Fibroblast of villous mesenchyme (primary cell): ENCODE results near the gene KRR1. TPM values are rescaled to one million over a fixed set of nuclear protein-coding genes. Genes with fewer than 3 reads are reported as not detected.
"Not testable (repeated sequence)": the region's sequence is repeated elsewhere in the genome, so short reads cannot be mapped to it uniquely, and the experiment has no call there.

Source experiments
- DNase-seq: peaks from one replicate; pipeline ENCODE4 v3.0.0-alpha.2; 2010; ENCODE audit warnings: low read depth
- H3K4me3 ChIP-seq: 2 replicates; pipeline ENCODE4 v1.5.1; 2011; ENCODE audit warnings: low read depth, mild to moderate bottlenecking, low read length
- total RNA-seq: library from RNA; depleted of rRNA; stranded (reverse); fragments of >200 nt; gene quantifications from 2 replicates; pipeline ENCODE4 v1.2.3, GENCODE V29; 2012
- TF ChIP-seq, protein P1 (sequence below): IDR thresholded peaks from 2 replicates; pipeline ENCODE4 v1.5.1; 2012; ENCODE audit warnings: low read depth, mild to moderate bottlenecking, low read length; ENCODE audit not compliant: insufficient read depth

Gene KRR1
- total RNA-seq, 1 donor, result 31.1 TPM

DNA sequence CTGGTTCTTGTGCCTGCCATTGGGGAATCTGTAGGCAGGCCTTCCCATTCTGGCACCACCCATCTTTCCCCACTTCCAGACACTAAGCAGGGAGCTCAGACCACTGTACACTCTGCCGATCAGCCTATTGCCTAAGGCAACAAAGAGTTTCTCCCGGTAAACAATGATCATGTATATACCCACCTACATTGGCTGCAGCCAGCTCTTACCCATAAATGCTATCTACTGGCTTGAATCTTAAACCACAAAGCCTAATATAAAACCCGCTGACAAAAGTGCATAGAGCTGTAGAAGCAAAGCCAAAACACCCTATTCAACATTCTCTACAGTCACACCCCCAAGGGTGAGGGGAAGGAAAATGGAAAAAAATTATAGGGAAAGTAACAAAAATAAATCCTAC is 51.7 kb downstream of the KRR1 start:
- no peak for DNase-seq
- TF ChIP-seq, protein P1, sequence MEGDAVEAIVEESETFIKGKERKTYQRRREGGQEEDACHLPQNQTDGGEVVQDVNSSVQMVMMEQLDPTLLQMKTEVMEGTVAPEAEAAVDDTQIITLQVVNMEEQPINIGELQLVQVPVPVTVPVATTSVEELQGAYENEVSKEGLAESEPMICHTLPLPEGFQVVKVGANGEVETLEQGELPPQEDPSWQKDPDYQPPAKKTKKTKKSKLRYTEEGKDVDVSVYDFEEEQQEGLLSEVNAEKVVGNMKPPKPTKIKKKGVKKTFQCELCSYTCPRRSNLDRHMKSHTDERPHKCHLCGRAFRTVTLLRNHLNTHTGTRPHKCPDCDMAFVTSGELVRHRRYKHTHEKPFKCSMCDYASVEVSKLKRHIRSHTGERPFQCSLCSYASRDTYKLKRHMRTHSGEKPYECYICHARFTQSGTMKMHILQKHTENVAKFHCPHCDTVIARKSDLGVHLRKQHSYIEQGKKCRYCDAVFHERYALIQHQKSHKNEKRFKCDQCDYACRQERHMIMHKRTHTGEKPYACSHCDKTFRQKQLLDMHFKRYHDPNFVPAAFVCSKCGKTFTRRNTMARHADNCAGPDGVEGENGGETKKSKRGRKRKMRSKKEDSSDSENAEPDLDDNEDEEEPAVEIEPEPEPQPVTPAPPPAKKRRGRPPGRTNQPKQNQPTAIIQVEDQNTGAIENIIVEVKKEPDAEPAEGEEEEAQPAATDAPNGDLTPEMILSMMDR, result no peak
- no peak overlapping the region for H3K4me3 ChIP-seq

DNA sequence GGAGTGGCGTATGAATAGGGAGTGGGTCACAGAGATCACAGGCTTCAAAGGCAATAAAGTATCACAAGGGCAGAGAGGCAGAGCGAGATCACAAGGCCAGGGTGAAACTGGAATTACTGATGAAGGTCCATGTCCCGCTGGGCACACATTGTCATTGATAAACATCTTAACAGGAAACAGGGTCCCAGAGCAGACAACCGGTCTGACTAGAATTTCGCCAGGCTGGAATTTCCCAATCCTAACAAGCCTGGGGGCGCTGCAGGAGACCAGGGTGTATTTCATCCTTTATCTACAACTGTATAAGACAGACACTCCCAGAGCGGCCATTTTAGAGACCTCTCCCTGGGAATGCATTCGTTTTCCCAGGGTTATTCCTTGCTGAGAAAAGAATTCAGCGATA is 53.5 kb downstream of the KRR1 start:
- not testable (repeated sequence) for H3K4me3 ChIP-seq, DNase-seq

DNA sequence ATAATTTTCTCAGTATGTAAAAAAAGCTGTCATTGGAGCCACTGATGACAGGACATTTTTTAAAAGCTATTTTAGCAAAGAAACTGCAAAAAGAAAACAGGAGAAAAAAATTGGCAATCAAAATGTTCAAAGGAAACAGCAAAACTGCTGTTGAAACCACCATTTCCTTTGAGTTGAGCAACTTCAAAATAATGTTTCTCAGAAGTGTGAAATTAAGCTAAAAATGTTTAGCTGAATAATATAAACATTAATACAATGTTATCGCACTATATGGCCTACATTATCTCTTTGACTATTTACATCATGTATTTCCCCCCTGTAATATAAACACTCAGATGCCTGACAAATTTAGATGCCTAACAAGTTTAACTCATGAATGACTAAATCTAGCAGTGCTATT is 54.2 kb downstream of the KRR1 start:
- peak; percentile 24 for DNase-seq
- TF ChIP-seq, protein P1, result no peak
- H3K4me3 ChIP-seq, result no peak overlapping the region

DNA sequence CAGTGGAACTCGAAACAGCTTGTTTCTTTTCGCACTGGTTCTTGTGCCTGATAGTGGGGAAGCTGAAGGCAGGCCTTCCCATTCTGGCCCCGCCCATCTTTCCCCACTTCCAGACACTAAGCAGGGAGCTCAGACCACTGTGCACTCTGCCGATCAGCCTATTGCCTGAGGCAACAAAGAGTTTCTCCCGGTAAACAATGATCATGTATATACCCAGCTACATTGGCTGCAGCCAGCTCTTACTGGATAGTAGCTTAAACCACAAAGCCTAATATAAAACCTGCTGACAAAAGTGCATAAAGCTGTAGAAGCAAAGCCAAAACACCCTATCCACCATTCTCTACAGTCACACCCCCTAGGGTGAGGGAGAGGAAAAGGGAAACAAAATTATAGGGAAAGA is 55.6 kb downstream of the KRR1 start:
- no peak for DNase-seq
- TF ChIP-seq, protein P1, result no peak
- H3K4me3 ChIP-seq, result no peak overlapping the region

DNA sequence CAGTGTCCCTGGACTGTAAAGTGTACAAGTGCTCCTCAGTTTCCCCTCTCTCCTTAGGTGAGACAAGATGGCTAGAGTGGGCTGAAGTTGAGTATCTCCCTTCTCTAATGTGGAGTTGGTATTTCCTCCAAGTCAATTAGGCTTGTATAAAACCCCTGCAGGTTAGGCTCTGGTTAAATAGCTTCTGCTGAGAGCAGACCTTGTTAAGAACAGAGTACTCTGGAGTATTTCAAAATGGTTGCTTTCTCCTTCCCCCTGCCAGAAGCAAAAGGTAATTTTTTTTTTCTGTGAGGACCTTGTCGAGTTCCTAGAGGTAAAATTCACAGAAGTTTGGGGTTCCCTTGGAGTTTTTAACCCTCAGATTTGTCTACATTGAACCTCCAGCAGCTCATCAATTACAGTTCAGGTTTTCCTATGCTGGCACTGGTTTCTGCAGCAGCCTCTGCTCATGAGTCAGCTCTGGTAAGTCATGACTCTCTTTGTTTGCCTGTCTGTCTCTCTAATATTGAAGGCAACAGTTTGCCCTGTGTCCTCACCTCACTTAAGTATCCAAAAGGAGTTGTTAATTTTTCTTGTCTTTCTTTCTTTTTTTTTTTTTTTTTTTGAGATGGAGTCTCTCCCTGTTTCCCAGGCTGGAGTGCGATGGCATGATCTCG is 58.6 kb downstream of the KRR1 start:
- TF ChIP-seq, protein P1, result no peak
- H3K4me3 ChIP-seq, result no peak overlapping the region
- peak; percentile 11 for DNase-seq

DNA sequence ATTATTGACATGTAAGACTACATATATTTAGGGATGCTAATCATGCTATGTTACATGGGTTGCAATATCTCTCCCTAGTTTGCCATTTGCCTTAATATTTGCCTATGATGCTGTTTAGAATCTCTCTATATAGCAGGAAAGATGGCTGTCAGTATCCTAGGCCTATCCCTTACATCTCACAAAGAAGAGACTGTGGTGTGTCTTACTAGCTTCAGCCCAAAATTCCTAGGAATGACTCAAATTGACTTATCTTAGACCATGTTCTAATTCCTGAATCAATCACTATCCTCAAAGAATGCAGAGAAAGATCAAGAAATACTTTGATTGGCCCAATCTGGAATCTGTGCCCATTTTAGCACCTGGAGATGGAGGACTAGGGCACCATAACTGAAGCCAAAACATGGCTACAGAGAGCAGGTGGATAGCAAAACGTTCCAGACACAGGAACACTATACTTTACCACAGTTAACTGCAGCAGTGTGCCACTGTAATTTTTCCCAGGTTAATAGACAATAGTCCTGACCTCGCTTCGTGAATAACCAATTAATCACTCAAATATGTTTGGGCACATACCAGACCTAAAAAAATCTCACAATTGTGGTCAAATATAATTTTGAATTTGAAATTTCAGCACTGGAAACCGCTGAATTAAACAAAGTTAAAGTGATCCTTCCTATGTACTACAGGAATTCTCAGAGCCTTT is 63.6 kb downstream of the KRR1 start:
- DNase-seq, result no peak
- H3K4me3 ChIP-seq, result no peak overlapping the region
- TF ChIP-seq, protein P1, result no peak

DNA sequence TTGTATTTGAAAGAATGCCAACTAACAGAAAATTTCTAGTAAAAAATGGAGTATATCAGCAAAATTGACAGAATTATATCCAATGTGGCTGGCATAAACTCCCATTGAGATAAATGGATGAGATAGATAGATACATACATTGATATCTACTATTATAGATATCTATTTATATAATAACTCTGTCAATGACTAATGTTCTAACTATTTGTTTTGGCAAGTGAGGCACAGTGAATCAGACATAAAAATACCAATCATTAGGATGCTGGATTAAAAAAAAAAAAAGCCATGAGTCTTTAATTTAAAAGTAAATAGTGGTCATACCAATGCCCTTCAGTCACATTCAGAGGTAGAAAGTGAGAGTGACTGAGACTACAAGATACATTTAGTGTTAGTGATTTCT is 64.6 kb downstream of the KRR1 start:
- DNase-seq, result no peak
- TF ChIP-seq, protein P1, result no peak
- no peak overlapping the region for H3K4me3 ChIP-seq

DNA sequence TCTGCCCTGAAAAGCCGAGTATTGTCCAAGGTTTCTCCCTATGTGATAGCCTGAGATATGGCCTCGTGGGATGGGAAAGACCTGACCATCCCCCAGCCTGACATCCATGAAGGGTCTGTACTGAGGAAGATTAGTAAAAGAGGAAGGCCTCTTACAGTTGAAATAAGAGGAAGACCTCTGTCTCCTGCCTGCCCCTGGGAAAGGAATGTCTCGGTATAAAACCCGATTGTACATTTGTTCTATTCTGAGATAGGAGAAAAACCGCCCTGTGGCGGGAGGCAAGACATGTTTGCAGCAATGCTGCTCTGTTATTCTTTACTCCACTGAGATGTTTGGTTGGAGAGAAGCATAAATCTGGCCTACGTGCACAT is 66.3 kb downstream of the KRR1 start:
- not testable (repeated sequence) for DNase-seq, H3K4me3 ChIP-seq
